Measurements from ENCODE around the gene PHACTR4.
"Not testable (repeated sequence)": the region's sequence is repeated elsewhere in the genome, so short reads cannot be mapped to it uniquely, and the experiment has no call there.

Gene PHACTR4

GRCh38 chr1:28447679-28448078 is 78.1 kb downstream of the PHACTR4 start:
- H3K4me3 ChIP-seq (replicated peaks; ENCODE audit: insufficient read depth, low read length): no peak overlapping the region
- TF ChIP-seq, protein P1, sequence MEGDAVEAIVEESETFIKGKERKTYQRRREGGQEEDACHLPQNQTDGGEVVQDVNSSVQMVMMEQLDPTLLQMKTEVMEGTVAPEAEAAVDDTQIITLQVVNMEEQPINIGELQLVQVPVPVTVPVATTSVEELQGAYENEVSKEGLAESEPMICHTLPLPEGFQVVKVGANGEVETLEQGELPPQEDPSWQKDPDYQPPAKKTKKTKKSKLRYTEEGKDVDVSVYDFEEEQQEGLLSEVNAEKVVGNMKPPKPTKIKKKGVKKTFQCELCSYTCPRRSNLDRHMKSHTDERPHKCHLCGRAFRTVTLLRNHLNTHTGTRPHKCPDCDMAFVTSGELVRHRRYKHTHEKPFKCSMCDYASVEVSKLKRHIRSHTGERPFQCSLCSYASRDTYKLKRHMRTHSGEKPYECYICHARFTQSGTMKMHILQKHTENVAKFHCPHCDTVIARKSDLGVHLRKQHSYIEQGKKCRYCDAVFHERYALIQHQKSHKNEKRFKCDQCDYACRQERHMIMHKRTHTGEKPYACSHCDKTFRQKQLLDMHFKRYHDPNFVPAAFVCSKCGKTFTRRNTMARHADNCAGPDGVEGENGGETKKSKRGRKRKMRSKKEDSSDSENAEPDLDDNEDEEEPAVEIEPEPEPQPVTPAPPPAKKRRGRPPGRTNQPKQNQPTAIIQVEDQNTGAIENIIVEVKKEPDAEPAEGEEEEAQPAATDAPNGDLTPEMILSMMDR (IDR thresholded peaks at IDR 0.05; ENCODE audit: insufficient read depth, low read length): no peak
- TF ChIP-seq GABPA (IDR thresholded peaks at IDR 0.05; ENCODE audit: low read depth) (no peak), REST (IDR thresholded peaks at IDR 0.05; ENCODE audit: insufficient replicate concordance, low read depth) (no peak), SPI1 (IDR thresholded peaks at IDR 0.05; ENCODE audit: borderline replicate concordance, low read depth) (no peak), POLR2AphosphoS5 (IDR thresholded peaks at IDR 0.05; ENCODE audit: low read depth) (no peak)
- H3K27ac ChIP-seq (replicated peaks): no peak overlapping the region
- no peaks in the 10 kb centered on the region for H3K27me3 ChIP-seq (ENCODE audit: insufficient read depth, poor library complexity, severe bottlenecking)
- no peak for DNase-seq (ENCODE audit: low read depth in 1 of 2, low spot score in 1 of 2)

DNA sequence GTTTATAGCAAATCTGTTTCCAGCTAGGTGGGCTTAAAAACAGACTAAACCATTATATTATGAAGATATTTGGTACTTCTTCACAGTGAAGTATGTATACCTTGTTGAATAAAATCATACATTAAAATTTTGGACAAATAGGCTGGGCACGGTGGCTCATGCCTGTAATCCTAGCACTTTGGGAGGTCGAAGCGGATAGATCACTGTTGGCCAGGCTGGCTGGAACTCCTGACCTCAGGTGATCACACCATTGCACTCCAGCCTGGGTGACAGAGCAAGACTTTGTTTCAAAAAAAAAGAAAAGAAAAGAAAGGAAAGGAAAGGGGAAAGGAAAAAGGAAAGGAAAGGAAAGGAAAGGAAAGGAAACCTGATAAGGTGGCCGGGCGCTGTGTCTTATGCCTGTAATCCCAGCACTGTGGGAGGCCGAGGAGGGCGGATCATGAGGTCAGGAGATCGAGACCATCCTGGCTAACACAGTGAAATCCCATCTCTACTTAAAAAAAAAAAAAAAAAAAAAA is 78.6 kb downstream of the PHACTR4 start:
- not testable (repeated sequence) for DNase-seq (ENCODE audit: low read depth in 1 of 2, low spot score in 1 of 2); H3K27me3 ChIP-seq (ENCODE audit: insufficient read depth, poor library complexity, severe bottlenecking); H3K27ac ChIP-seq (replicated peaks); H3K4me3 ChIP-seq (replicated peaks; ENCODE audit: insufficient read depth, low read length)

- H3K27ac ChIP-seq (replicated peaks): no peak overlapping the region
Measured at GRCh38 chr1:28449904-28450303, 80.4 kb downstream of the PHACTR4 start.

More at GRCh38 chr1:28449904-28450303, 80.4 kb downstream of the PHACTR4 start:
- H3K27me3 ChIP-seq (ENCODE audit: insufficient read depth, poor library complexity, severe bottlenecking): no peaks in the 10 kb centered on the region
- DNase-seq (ENCODE audit: low read depth in 1 of 2, low spot score in 1 of 2): no peak
- TF ChIP-seq POLR2AphosphoS5 (IDR thresholded peaks at IDR 0.05; ENCODE audit: low read depth): no peak
- TF ChIP-seq, protein P1 (IDR thresholded peaks at IDR 0.05; ENCODE audit: insufficient read depth, low read length): no peak
- TF ChIP-seq GABPA (IDR thresholded peaks at IDR 0.05; ENCODE audit: low read depth): no peak
- TF ChIP-seq REST (IDR thresholded peaks at IDR 0.05; ENCODE audit: insufficient replicate concordance, low read depth): no peak
- TF ChIP-seq SPI1 (IDR thresholded peaks at IDR 0.05; ENCODE audit: borderline replicate concordance, low read depth): no peak
- H3K4me3 ChIP-seq (replicated peaks; ENCODE audit: insufficient read depth, low read length): no peak overlapping the region

All from HL-60 (cell line).